Measurements from ENCODE around the gene FBXO40.

FBXO40 gene

DNA sequence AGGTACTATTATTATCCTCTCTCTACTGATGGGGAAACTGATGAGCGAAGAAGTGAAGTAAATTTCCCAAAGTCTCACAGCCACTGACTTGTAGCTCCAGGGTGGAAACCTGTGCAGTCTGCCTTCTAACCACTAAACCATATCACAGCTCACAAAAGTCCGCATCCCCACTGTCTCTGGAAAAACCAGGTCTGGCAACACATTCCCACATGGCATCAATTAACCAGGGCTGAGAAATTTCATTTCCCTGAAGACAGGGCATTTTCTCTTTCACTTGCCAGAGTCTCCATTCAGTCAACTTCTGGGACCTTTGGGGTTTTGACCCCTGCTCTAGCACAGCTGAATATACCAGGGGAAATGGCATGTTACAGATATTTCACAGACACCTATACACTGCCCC lies 26.5 kb downstream of the FBXO40 start:
- no peak for DNase-seq (ENCODE audit: low read depth)

DNA sequence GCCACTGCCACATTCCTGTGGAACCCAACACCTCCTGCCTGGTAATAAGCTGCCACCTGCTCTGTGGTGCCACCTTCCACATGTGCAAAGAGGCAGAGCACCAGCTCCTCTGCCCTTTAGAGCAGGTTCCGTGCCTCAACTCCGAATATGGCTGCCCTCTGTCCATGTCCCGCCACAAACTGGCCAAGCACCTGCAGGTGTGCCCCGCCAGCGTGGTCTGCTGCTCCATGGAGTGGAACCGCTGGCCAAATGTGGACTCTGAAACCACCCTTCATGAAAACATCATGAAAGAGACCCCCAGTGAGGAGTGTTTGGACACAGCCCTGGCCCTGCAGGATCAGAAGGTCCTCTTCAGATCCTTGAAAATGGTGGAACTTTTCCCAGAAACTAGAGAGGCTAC lies 28.3 kb downstream of the FBXO40 start:
- no peak for DNase-seq (ENCODE audit: low read depth)

DNA sequence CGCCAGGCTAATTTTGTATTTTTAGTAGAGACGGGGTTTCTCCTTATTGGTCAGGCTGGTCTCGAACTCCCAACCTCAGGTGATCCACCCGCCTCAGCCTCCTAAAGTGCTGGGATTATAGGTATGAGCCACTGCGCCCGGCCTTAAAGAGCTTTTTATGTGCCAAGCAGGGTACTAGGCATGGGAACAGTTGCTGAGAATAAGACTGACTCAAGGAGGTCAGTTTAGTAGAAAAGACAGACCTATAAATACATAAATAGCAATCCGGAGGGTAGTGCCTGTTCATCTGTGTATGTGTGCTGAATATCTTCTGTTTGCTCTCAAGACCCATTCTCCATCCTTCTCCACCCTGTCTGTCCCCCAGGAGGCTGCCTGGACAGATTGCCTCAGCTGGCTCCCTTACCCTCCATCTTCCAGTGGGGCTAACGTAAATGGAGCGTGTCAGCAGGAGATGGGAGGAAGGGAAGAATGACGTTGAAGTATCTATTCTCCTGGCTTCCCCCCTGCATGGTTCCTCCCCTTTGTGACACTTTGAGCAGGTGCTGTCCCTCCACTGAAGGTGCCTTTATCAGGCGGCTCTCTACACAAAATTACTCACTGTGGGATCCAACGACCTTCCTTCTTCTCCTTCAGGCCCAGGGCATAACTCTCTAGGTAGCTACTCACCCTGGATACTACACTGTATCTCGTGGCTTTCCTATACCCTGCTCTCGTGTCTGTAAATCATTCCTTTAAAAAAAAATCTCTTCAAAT lies 31.1 kb downstream of the FBXO40 start:
- no peak for DNase-seq (ENCODE audit: low read depth)

DNA sequence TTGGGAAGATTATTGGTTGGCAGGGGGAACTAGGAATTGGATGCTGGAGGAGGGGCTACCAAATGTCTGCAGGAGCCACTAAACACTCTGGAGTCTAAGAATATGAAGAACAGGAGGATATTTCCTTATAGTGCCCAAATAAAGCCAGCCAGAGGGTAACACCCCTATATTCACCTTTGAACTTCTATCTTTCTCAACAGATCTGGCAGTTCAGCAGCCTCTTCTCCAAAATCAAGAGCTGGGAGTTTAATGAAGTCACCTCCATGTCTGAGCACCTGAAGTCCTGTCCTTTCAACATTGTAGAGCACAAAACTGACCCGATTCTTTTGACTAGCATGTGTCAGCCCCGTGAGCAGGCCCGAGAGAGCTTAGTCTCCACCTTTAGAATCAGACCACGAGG lies 33.3 kb downstream of the FBXO40 start:
- DNase-seq (ENCODE audit: low read depth) = no peak

DNA sequence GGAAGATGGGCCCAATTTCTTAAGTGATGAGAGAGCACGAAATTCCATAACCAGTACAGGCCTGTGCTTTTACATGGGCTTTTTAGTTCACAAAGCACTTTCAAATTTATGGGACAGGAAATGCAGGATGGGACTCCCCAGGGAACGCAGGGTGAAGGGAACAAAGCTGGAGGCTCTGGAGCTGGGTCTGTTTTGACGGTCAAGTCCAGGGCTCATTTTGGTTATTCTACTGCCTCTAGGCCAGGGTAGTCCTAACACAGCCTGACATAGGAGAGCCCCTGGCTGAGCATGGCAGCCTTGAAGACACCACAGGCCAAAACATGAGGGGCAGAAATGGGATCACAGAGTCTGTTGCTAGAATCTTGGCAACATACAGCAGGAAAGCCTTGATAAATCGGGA lies 34.0 kb downstream of the FBXO40 start:
- DNase-seq (ENCODE audit: low read depth) = no peak

DNA sequence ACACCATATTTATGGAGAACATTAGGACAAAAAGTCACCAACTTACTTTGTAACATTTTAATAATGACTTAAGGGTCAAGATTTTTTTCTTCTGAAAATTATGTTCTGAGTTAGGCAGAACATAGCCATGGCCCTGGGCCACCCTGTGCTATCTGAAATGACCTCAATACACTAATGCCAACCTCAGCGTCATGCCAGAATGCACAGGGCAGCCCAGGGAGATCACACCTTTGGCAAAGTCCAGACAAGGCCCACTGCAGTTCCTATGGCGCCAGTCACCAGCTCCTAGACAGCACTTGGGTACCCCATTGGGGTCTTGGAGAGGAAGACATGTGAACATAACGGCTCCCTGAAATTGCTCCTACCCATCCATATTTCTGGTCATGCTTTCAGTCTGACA lies 34.4 kb downstream of the FBXO40 start:
- no peak for DNase-seq (ENCODE audit: low read depth)

DNA sequence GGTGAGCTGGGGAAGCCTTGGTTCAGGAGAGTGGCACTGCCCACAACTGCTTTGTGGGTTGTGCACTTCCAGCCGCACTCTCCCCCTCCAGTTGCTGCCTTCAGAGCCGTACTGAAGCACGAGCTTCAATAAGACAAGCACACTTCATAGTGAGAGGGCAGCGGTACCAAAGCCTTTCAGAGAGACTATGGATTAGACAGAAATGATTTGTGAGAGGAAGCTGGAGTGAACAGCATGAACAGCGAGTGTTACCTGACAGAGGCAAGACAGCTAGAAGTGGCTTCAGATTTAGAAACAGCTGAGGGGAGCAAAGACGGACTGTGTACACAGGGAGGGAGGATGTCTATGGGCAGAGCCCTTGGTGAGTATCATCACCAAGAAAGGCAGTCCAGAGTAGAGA lies 36.4 kb downstream of the FBXO40 start:
- no peak for DNase-seq (ENCODE audit: low read depth)

DNA sequence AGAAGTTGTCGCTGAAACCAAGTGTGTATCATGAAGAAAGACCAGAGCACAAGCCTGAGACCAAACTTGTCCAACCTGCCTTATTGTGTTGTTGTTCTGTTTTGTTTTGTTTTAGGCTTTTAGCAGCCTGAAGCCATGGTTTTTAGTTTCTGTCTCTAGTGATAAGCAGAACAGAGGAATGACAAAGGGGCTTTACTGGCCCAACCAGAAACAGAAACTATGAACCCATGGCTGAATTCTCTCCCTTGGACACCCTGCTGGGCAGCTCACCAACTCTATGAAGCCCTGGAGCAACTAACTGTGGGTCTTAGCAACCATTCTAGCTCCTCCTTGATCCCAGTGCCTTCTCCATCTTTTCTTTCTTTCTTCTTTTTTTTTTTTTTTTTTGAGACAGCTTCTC lies 37.2 kb downstream of the FBXO40 start:
- no peak for DNase-seq (ENCODE audit: low read depth)

DNA sequence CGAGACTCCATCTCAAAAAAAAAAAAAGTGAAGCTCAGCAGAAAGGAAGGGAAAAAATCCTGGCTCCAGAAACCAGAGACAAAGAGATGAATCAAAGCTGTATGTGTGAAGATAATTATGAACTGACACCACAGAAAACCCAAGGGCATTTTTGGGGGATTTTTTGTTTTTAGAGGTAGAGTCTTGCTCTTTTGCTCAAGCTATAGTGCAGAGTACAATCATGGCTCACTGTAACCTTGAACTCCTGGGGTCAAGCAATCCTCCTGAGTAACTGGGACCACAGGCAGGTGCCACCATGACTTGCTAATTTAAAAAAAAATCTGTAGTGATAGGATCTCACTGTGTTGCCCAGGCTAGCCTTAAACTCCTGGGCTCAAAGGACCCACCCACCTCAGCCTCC lies 44.7 kb downstream of the FBXO40 start:
- no peak for DNase-seq (ENCODE audit: low read depth)

DNA sequence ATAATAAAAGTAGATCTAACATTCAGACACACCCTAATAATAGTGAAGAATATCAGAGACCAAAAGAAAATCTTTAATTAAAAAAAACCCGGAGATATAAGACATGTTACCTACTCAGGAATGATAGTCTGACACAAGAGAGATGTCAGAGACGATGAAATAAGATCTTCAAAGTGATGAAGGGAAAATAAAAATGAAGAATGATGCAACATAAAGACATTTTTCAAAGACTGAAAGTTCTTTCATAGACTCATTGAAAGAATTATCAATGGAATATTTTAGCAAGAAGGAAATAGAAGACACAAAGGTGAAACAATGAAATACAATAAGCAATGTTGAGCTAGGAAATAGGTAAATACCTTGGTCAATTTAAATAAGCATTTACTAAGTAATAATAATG lies 47.9 kb downstream of the FBXO40 start:
- no peak for DNase-seq (ENCODE audit: low read depth)

DNA sequence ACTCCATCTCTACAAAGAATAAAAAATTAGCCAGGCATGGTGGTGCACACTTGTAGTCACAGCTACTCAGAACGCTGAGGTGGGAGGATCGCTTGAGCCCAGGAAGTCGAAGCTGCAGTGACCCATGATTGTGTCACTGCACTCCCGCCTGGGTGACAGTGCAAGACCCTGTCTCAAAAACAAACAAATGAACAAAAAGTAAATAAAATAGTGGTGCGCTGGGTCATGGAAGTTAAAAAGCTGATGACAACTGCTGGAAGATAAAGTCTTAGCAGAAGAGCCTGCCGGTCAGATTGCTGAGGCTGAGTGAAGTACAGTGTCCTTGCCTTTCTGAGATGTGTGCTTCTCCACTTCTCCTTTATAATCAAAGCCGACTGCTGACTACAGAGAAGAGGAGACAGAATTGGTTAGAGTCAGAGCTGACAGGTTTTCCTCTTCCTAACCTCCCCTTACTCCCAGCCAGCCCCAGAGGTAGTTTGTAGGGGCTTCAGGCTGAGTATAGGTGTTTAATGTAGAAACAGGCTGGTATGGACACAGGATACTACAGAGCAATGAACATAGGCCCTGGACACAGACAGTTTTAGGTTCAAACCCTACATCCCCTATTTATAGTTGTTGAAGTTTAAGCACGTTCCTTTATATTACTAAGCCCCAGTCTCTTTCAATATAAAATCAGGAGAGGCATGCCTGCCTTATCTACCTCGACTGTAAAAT lies 49.6 kb downstream of the FBXO40 start:
- no peak for DNase-seq (ENCODE audit: low read depth)

DNA sequence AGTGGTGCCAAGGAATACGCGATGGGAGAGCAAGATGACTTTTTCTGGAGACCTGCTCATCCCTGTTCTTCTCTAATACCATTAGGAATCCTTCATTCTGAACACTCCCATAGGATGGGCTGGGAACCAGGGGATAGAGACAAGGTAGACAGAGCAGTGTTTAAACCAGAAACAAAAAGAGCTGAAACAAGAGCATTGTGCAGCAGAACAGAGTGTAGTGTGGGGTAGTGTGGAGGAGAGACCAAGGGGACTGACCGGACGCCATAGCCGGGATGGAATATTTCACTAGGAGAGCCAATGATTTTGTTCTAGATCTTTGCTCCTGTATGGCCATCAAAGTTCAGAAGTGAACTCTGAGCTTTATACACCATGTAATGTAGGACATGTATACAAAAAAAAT lies 51.9 kb downstream of the FBXO40 start:
- no peak for DNase-seq (ENCODE audit: low read depth)

DNA sequence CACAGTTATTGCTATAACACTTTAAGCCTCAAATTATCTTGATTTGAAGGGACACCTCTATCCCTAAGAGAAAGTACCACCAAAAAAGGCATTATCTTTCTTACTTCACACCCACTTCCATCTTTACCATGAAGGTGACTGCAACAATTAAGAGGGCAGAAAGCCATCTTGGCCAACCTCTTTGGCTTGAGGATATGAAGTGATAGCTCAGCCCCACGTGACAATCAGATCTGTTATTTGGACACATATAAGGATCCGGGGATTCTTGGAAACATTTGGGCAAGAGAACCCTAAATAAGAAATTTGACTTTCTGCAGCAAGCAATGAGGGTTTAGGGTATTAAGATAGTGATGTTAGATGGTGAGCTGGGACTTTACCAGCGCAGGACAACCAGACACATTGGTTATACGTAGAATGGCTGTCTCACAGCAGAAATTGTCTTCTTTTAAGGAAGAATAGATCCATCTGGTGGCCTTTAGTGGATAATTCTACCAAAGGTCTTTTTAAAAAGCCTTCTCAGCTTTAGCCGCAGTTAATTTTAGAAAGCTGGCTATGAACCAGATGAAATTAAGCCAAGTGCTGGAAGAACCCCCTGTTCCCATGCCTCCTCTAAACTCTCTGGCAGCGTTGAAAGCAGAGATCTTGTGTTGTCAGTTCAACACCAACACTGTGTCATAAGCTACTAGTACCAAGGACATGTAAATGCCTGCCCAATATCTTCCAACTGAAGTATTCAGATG lies 55.2 kb downstream of the FBXO40 start:
- DNase-seq (ENCODE audit: low read depth) = no peak

DNA sequence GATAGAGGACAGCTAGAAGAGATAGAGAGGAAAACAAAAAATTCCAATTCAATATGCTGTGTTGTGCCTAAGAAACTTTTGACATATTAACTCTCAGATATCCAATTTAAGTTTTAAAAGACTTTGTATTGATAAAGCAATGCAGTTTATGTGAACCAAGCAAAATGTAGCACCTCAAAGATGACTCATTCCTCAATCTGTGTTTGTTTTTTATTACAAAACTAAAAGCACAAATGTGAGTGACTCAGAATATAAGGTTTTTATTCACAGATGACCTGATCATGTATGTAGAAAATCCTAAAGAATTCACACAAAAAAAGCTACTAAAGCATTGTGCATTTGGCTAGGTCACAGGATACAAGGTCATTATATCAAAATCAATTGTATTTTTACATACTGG lies 56.5 kb downstream of the FBXO40 start:
- no peak for DNase-seq (ENCODE audit: low read depth)

DNA sequence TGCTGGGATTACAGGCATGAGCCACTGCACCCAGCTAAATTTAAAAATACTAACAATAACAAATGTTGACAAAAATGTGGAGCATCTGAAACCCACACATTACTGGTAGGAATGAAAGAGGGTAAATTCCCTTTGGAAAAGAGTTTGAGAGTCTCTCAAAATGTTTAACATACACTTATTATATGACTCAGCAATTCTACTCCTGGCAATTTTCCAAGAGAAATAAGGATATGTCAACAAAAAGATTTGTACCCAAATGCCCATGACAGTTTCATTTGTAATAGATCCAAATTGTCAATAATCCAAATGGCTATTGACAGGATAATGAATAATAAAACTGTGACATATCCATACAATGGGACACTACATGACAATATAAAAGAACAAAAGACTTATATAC lies 58.5 kb downstream of the FBXO40 start:
- DNase-seq (ENCODE audit: low read depth) = no peak

DNA sequence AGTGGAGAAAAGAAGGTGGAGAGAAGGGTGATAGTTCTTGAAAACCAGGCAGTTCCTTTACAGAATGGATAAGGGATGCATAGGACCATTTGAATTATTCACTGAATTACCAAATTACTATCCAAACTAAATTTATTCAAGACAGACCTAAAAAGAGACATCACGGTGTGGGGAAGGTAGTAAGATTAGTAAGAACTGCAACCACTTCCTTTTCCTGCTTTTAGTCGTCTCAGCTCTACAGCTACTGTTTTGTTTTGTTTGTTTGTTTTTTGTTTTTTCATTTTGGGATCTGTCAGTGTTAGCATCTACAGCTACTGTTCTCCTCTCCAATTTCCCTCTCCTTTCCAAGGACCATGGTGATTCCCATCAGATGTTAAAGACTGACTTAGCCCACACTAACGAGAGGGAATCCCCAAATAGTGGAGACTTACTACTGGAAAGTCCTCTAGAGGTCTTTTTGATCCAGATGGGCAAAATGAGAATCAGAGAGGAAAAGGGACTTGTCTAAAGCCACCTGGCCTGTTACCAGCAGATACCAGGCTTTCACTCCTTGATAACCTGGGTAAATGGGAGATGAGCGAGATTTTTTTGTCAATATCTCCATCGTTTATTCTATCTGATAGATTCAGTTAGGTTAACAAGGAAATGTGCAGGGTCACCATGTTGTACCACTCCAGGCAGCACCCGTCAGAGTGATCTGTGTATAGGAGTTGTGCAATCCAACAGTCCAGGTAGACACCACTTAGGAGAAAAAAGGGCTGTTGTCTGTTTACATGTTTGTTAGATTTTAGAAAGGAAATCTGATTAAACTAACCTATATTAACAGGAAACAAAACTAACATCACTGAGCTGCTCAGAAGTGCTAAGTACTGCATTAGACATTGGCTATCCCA lies 61.6 kb downstream of the FBXO40 start:
- no peak for DNase-seq (ENCODE audit: low read depth)

DNA sequence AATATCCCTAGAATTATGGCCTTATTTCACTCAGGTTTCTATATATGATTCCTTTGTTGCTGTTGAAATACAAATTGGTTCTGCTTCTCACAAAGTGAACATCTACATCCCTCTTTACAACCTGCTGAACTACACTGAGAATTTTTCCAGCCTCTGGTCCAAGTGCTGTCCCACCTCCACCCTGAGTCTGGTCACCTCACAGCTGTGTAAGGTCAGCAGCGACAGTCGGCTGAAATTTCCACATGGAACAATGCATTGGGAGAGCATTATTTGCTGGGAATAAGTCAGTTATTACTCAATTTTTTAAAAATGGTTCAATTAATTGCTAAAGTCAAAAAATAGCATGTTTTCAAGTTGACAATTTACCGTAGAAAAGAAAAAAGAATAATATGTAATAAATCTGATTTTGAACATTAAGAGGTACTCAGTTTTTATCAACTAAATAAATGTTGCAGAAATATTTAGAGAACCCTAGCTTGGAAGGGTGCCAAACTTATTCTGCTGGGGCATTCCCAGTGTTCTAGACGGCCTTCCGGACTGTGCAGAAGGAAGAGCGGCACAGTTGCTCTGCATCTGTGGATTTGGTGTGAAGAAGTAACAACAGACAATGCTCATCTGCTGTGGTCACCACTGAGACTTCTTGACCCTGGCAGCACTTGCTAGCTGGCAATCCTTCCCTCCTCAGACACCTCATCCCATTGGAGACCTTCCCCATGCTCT lies 65.7 kb downstream of the FBXO40 start:
- no peak for DNase-seq (ENCODE audit: low read depth)

DNA sequence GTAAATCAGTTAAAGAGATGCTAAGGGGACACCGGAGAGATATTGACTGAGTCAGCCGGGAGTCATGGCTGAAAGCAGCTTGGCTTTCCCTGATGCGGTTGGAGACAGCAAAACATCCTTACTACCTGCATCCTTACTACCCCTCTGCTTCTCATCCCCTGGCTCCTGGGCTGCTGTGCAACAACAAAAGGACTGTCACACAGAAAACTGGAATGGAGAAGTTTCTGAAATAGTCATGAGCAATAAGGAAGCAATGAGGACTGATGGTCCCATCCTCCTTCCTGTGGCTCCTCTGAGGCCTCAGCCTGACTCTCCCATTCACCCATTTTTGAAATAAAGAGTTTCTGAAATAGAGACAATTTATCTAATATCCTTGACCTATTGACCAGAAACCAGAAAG lies 66.4 kb downstream of the FBXO40 start:
- no peak for DNase-seq (ENCODE audit: low read depth)

DNA sequence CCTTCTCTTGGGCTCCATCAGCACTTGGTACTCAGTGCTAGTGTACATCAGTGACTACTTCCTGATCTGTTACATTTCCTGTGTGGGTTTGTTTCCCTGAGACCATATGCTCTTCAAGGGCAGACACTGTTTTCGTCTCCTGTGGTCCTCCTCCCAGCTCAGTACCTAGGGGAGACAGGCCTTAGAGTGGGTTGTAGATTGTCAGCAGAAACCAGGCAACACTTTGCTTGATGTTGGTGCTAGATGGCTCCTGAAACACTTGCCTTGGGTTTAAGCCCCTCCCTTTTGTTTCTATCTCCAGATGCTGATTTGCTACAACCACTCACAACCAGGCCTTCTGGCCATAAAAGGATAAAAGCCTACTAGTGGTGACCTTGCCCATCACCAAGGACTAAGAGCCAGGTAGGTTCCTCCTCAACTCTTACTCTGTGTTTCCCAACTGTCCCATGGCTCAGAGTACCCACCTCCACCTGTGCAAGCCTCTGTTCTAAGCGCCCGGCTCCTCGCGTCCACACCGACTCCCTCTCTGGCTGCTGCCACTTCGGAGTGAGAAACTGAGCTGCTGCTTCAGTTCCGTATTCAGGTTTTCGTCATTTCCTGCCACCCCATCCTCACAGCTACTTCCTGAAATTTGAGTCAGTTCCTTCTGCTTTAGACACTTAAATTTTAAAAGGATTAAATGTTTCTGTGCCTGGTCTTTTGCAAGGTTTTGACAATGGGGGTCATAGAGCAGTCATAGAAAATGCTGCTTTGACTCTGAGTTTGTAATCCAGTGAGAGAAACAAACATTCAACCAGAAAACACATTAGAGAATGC lies 67.4 kb downstream of the FBXO40 start, which contains the start of gene HCLS1:
TSS of gene HCLS1 (minus strand) at position 548 of the 816 bp plus-strand sequence. CDS start 2,556 bp downstream, outside the sequence.
- peak; percentile 41 for DNase-seq (ENCODE audit: low read depth)

DNA sequence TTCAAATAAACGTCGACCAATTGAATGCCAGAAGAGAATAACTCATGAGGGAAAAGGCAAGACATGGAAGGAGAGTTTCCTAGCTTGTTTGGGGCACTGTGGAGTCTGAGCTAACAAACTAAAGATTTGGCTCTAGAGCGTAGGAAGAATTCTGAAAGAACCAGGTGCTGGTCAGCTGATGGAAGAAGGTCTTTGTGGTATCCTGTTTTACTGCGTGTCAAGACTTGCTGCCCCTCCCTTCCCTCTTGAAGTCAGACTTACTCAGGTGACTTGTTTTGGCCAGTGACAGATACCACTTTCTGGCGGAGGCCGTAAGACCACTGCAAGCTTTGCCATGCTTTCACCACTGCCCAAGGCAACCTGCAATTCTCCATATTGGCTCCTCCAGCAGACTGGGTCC lies 68.2 kb downstream of the FBXO40 start:
- DNase-seq (ENCODE audit: low read depth) = no peak
